Measurements from ENCODE around the gene HOXC9.

Gene HOXC9

GRCh38 chr12:54016478-54016964 lies 16.6 kb downstream of the HOXC9 start:
- DNase-seq = peak; percentile 76

GRCh38 chr12:54017027-54017788 lies 17.2 kb downstream of the HOXC9 start:
- peak; percentile 75 for DNase-seq

- peak; percentile 95 for DNase-seq
These were observed 18.0 kb downstream of the HOXC9 start for GRCh38 chr12:54017878-54018467.

GRCh38 chr12:54018468-54018984 lies 18.6 kb downstream of the HOXC9 start:
- no peak for DNase-seq

- DNase-seq = no peak
These were observed 19.3 kb downstream of the HOXC9 start for GRCh38 chr12:54019091-54019811.

- no peak for DNase-seq
These were observed 20.1 kb downstream of the HOXC9 start for GRCh38 chr12:54019924-54020590.

GRCh38 chr12:54020591-54021405 lies 20.8 kb downstream of the HOXC9 start:
- no peak for DNase-seq

- DNase-seq = no peak
These were observed 21.6 kb downstream of the HOXC9 start for GRCh38 chr12:54021432-54022013.

- DNase-seq = no peak
These were observed 23.3 kb downstream of the HOXC9 start for GRCh38 chr12:54022960-54023884.

- DNase-seq = no peak
These were observed 24.2 kb downstream of the HOXC9 start for GRCh38 chr12:54024127-54024526.

- no peak for DNase-seq
These were observed 24.8 kb downstream of the HOXC9 start for GRCh38 chr12:54024581-54025305.

- no peak for DNase-seq
These were observed 25.8 kb downstream of the HOXC9 start for GRCh38 chr12:54025499-54026405.

- no peak for DNase-seq
These were observed 26.9 kb downstream of the HOXC9 start for GRCh38 chr12:54026640-54027441.

- no peak for DNase-seq
These were observed 27.5 kb downstream of the HOXC9 start for GRCh38 chr12:54027442-54027786.

GRCh38 chr12:54028314-54029201 lies 28.6 kb downstream of the HOXC9 start, which contains the start of gene HOXC6:
HOXC6 (plus strand) TSS chr12:54028440; CDS start chr12:54028522, 82 bp downstream.
- no peak for DNase-seq

- DNase-seq = no peak
These were observed 29.8 kb downstream of the HOXC9 start for GRCh38 chr12:54029529-54030441.

Measured in NCI-H774 (cell line).